HG02642 (cell line): Measurements from ENCODE around the gene CHSY1.

Experiments used
- ATAC-seq: cut with Tn5 transposase; IDR thresholded peaks from one replicate; pipeline ENCODE4 v1.9.1; 2021; ENCODE audit warnings: mild to moderate bottlenecking; ENCODE audit not compliant: unreplicated experiment, poor library complexity

The CHSY1 gene

DNA sequence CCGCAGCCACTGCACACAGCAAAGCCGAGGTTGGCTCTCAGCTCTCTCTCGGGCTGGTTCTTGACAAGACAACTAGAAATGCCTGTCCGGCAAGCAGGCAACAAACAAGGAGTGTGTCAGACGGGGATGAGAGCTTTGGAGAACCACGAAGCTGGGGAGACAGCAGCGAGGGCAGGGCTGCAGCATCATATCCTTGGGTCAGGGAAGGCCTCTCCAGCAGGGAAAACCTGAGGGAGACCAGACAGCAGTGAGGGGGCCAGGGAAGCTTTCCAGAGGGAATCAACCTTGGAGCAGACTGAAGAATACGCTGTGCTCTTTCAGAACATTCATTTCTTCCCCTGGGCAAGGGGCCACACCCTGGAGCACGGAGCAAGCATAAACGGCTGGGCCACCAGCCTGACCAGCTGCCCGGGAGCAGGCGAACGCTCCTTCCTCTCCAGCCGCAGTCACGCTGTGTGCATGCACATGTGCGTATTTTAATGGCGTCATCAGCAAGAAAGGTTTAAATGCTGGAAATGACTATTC lies 58.7 kb downstream of the CHSY1 start:
- ATAC-seq: no peak

DNA sequence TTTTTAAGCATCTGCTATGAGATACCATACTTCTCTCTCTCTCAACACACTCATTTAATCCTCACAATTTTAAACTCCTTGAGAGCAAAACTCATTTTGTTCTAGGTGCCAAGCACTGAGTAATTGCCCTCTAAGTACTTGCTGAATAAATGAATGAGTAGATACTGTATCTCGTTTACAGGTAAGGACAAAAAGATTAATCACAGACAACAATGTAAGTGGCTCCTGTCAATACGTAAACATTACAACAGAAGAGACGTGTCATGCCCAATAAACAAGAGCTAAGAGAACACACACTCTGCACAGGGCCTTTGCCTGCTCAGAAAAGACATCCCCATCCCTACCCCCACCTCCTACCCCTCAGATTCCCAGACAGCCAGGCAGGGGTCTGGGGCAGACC lies 59.8 kb downstream of the CHSY1 start:
- no peak for ATAC-seq

DNA sequence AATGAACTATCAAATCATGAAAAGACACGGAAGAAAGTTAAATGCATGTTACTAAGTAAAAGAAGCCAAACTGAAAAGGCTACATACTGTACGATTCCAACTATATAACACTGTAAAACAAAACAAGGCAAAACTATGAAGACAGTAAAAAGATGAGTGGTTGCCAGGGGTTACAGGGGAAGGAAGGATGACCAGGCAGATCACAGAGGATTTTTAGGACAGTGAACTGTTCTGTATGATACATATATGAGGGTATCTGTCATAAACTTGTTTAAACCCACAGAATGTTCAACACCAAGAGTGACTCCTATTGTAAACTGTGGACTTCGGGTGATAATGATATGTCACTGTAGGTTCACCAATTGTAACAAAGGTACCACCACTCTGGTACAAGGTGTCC lies 60.6 kb downstream of the CHSY1 start:
- no peak for ATAC-seq

DNA sequence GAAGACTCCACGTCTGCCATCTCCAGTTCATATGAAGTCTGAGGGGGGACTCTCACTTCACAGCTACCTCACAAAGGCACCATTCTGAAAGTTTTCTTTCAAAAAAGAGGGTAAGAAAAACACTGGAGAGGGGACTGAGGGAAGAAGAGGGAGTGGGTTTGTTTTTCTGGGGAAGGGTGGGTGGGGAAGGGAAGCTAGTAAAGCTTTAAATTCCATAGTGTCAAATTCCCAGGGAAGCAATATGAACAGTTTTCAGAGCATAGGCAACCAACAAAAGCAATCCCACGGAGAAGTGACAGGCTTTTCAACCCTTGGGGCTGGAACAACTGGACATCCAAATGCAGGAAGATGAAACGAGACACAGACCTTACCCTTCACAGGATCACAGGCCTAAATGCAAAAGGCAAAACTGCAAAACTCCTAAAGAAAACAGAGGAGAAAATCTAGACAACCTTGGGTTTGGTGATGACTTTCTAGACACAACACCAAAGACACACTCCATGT lies 61.7 kb downstream of the CHSY1 start:
- no peak for ATAC-seq

DNA sequence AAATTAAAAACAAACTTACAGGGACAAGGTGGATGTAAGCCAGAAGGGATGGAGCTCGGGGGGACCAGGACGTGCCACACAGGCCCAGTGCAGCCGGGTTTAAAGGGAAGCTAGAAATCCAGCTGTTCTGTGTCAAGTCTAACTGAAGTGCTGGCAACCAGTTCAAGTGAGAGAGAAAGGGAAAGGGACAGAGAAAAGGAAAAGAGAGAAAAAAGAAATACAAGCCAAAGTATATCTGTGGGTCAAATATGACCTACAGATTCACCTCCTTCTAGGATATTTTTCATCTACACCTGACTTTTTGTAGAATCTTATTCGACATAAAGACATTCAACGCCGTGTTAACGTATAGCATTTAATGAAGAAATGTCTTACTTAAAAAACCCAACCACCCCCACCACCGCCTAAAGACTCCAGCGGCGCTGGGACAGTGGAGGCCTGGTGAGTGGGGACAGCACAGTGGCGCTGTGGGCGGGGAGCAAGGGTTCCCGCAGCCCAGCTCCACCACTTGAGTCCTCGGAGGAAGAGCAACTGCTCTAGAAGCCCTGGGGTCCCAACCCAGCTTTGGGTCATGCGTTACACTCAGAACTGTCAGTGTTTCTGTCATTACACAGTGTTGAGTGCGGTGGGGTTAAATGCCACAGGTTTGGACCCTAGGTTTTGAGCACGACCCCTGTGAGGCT lies 62.3 kb downstream of the CHSY1 start:
- no peak for ATAC-seq

DNA sequence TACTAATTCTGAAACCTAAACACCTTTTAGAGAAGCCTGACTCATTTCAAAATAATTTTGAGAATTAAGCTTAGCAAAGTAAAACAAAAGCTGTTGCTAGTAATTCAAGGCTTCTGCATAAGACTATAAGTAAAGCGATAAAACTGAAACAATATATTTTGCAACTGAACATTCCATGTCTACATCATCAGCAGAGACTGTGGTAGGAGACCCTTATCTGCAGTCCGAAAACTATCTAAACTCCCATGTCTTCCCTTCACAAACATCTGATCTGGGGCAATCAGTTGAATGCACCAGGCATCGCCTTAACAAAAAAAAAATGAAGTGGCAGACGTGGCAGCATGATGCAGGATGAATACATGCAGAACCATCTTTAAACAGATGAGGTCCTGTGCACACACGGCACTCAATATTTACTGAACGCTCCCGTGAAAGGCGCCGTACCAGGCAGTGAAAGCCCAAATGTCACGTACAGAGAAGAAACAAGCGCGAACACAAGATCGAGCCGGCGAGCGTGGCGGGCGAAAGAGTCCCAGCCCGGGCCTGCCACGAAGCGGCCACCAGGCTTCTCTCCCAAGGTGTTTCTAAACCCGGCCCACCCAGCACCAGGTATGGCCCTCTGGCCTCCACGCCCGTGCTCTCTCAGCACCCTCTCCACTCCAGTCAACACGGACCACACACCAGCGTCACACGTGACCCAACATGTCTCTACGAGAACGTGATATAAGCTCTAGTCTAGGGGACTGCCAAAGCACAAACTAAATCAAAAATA lies 63.0 kb downstream of the CHSY1 start:
- ATAC-seq: no peak

DNA sequence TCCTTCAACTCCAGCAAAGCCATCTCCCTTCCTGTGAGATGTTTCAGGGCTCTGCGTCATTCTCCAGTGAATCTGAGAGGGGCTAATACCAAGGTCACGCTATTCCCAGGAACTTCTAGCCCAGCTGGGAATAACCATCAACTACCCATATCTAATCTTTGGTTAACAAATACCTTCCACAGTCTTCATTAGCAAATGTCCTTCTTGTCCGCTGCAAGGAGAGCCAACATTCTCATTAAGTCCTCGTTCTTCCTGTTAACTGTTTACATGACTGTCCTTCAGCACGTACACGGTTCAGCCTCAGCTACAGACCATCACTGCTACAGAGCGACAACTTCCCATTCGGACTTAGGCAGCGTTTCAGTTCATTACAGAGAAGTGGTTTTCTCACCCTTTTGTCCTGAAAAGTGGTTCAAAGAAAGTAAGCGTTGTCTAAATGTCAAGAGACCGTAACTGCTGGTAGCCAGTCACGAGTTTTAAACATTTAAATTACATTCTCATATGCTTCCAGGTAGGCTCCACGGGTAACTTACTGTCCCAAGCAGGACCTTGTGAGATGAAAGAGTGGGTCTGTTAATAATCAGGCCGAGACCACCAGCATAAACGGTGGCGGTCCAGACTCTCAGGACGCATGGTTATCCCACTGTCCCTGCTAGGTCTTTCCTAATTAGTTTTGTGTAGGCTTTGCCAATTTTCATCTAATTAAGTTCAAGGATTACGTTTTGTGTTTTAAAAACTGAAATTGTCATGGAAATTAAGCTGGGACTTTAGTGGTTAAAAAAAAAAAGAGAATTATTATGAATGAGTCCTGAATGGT lies 63.8 kb downstream of the CHSY1 start:
- ATAC-seq: no peak

DNA sequence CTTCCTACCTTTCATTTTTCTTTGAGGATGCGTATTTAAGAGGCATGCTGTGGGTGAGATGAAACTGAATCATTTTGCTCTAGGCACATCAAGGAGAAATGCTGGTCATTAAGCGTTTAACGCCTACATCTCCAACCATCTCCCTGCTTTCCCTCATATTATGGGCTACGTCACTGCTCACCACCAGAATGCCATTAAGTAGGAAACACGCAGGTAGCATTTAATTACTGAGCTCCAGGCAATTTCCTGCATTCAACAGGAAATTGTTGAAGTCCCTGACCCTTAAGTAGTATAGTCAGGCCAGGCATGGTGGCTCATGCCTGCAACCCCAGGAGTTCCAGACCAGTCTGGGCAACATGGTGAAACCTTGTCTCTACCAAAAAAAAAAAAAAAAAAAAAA lies 66.1 kb downstream of the CHSY1 start:
- ATAC-seq: no peak

DNA sequence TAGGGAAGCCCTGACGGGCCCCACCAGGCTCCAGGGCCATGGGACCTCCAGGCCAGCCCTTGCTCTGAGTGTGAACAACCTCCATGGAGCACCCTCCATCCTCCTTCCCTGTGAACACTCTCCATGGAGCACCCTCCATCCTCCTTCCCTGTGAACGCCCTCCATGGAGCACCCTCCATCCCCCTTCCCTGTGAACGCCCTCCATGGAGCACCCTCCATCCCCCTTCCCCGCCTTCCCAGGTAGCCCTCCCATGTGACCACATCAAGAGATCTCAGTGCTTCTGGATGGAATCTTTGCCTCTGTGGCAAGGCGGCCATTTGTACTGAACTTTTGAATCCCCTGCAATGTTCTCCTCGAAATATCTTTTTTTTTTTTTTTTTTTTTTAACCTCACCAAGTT lies 66.5 kb downstream of the CHSY1 start:
- ATAC-seq: no peak

DNA sequence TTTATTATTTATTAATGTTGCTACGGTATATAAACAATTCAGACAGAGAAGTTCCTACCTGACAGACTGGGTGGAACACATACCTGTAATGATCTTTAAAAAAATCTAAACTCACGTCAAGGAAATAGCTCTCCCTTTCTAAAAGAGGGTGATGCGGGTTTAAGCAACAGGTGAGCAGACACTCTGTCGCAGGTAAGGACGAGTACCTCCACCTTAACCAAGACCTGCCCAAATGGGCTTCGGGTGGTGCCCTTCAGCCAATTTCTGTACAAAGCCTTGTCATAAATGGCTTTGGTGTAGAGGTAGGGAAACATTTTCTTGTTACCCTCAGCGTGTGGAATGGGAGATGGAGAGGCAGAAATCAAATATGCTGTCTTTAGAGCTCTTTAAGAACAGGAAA lies 67.0 kb downstream of the CHSY1 start:
- no peak for ATAC-seq

DNA sequence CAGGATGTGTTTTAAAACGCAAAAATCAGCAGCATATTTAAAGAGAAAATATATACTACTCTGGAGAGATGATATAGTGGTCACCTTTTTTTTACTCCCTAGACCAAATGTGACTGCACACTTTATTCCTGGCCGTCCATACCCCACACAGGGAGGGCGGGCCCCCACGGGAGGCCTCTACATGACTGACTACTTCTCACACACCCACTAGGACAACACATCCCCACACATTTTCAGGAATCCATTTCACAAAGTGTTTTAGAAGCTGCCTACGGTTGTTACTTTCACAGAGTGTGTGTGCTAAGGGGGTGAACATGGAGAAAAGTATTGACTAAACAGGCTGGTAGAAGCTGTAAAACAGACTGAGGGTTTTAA lies 67.9 kb downstream of the CHSY1 start:
- ATAC-seq: no peak

DNA sequence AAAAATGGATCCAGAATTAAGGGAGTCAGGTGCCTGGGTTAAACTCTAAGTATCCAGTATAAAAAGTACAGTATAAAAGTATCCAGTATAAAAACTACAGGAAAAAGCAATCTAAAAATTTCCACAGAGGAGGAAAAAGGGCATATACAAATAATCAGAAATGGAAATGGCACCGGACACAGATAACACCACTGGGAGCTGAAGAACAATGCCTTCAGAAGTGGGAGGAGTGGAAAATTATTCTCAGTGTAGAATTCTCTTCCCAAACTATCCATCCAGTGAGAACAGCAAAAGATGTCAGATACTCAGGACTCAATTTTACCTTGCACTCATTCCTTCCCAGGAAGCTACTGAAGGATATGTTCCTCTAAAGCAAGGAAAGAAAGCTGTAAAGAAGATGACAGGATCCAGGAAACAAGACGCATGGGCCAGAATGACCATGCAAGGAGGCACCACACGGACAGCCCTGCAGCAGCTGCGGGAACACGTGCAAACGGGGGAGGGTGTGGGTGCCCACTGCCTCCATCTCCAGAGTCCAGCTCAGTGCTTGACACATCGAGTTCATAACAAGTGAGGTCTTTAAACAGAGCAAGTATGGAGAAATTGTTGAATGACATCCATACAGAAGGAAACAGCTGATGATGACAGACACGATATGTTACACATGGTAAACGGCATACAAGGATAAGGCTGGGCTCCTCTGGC lies 68.5 kb downstream of the CHSY1 start:
- ATAC-seq: no peak

DNA sequence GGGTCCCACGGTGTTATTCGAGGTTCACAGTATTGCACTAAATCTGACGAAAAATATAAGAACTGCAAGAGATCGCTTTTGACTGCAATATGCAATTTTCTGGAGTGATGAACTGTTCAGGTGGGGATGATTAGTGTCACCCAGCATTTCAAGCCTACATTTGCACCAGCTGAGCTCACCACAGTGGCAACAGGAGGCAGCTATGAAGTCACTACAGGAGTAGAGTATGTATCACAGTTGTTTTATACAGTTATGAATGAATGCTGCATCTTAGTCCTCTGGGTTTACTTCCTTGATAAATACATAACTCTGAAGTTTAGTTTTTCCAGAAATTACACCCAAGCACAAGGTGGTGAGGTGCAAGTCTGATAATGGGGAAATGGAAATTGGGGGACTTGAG lies 69.6 kb downstream of the CHSY1 start:
- no peak for ATAC-seq

DNA sequence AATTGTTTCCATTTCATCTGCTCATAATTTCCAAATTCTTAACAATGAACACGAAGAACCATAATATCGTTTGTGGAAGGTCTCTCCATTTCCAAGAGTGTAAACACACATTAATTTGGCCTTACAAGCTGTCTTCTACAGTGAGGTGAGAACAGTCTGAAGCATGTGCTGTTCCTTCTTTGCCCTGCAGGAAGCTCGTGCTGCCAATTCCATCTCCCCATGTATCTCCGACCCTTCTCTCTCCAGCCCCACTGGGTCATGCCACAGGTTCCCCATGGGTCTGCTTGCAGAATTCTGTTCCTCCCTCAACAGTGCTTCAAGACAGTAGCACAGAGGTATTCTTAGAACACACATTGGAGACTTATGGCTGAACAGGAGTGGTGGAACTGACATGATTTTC lies 70.5 kb downstream of the CHSY1 start:
- ATAC-seq: no peak

DNA sequence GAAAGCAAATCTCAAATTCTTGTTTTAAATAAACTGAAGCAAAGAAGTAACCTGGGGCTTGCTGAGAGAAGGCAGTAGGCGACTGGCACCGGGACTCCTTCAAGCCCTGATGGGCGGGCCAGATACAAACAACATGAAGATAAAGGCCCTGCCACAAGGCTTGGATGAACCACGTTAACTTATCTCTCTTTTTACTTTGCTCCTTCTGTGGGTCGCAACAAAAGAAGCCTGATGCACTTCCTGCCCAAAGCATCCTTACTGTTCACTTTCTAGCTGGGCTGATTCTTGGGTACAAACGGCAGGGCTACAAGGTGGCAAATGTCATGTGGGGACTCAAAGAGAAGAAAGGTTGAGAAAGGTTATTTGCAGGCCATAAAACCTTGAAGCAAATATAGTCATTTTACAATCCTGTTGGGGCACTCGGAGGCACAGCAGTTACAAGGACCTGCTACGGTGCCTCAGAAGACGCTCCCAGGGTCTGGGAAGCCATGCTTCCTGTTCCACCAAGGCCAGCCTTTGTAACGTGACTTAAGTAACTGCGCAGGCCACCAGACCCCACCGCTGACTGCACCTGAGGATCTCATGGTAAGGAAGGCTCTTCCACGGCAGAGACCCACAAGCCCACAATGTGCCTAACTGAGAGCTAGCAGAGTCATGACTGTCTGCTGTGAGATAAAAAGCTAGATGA lies 71.1 kb downstream of the CHSY1 start:
- no peak for ATAC-seq

DNA sequence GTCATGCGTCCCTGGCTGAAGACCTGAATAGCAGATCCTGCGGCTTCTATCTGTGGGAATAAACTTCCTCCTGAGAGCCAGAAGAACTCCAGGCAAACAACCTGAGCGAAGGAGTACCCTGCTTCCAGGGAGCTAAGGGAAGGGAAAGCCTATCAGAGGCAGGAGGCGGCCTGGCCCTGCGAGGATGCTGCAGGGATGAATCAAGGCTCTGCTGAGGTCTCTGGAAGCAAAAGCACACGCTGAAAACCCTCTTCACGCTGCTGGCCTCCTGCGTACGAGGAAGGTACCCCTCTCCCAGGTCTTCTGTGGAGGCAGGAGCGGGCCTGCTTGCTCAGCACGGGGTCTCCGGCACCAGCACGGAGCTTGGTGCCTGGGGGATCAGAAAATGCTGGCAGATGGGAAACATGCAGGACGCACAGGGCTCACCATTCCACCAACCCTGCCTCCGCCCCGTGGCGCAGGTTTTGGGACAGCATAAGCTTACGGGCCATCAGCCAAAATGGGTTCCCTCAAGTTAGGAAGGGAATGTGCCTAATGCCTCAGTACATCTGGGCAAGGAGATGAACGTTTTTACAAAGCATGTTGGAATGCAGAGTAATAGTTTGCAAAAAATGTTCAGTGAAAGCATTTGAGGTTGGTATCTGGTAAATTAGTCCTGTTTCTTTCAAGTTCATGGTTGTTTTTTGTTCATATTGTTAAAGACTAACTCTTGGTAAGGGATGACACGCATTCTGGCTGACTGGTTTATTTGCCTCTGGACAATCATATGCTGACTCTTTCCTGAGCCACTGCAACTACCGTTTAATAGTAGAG lies 72.3 kb downstream of the CHSY1 start:
- no peak for ATAC-seq

DNA sequence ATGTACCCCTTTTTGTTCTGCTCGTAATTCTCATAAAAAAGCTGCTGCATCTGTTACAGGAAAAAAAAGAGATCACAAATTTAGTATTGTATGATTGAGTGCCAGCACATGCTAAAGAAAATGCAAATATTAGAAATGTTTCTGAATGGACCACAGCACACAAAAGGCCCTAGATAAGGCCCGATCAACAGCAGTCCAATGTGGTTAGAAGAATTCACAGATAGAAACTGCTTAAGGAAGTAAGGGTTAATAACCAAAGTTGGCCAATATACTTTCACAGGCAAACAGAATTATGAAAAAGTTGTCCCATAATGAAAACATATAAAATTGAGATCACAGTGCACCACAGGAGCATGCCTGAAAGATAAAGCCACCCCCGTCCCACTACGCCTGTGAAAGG lies 72.9 kb downstream of the CHSY1 start:
- no peak for ATAC-seq

DNA sequence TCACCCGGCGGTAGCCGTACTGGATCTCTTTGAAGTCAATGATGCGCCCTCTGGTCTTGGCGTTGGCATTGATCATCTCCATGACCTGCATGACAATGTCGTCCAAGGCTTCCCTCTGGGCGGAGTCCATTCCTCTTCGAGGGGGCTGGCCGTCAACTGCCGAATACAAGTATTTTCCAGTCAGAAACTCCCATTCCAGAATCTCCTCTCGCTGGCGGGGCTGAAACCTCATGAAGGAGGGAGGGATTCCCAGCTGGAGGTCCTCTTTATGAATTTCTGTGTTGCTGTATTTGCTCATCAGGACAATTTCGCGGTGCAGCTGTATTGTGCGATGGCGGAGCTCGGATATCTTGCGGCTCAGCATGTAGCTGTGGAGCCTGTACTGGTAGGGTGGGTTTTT lies 73.4 kb downstream of the CHSY1 start:
- ATAC-seq: no peak

DNA sequence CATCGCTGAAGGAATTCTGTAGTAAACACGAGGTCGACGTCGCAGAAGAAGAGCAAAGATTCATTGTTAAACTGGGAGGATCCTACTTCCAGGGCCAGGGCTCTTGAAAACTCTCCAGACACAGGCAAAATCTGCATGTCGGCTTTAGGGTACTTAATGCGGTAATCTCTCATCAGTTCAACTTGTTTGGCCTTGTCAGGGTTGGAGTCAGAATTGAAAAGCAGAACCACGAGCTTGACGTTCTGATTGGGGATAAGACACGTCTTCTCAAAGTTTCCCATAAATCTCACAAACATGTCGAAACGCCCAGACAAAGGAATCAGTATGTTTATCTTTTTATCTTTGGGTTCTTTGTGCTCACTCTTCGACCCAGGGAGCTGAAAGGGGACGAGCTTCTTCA lies 74.0 kb downstream of the CHSY1 start:
- ATAC-seq: no peak
